RWPE2 (cell line): Measurements from ENCODE around the gene RASGRP1.

Source experiments
- ATAC-seq: fragments of 200-7000 bp; cut with Tn5 transposase; 3 replicates; pipeline ENCODE4 v1.9.1; 2021; ENCODE audit warnings: low read depth
- DNase-seq: peaks from one replicate; pipeline ENCODE4 v3.0.0-alpha.2; 2020; ENCODE audit warnings: low spot score
- H3K27ac ChIP-seq: fragments of 450-650 bp; 2 replicates; pipeline ENCODE4 v1.5.1; 2017; ENCODE audit warnings: mild to moderate bottlenecking; ENCODE audit not compliant: poor library complexity, severe bottlenecking
- H3K27me3 ChIP-seq: fragments of 250-450 bp; sonication (Bioruptor Pico); 2 replicates; pipeline ENCODE4 v1.5.1; 2021; ENCODE audit warnings: mild to moderate bottlenecking, moderate library complexity; ENCODE audit not compliant: insufficient read depth, poor library complexity, severe bottlenecking
- H3K36me3 ChIP-seq: fragments of 250-450 bp; sonication (Bioruptor Pico); 2 replicates; pipeline ENCODE4 v1.5.1; 2020; ENCODE audit warnings: low read depth, mild to moderate bottlenecking, moderate library complexity
- H3K4me1 ChIP-seq: fragments of 250-450 bp; sonication (Bioruptor Pico); 2 replicates; pipeline ENCODE4 v1.5.1; 2021; ENCODE audit warnings: mild to moderate bottlenecking, moderate library complexity; ENCODE audit not compliant: insufficient read depth, poor library complexity, severe bottlenecking
- H3K4me3 ChIP-seq: fragments of 250-450 bp; sonication (Bioruptor Pico); 2 replicates; pipeline ENCODE4 v1.5.1; 2021; ENCODE audit warnings: mild to moderate bottlenecking, moderate library complexity; ENCODE audit not compliant: severe bottlenecking
- H3K9me3 ChIP-seq: fragments of 250-450 bp; sonication (Bioruptor Pico); 2 replicates; pipeline ENCODE4 v1.5.1; 2021; ENCODE audit warnings: mild to moderate bottlenecking, moderate library complexity; ENCODE audit not compliant: severe bottlenecking
- TF ChIP-seq, protein P1 (sequence below): fragments of 450-650 bp; IDR thresholded peaks from one replicate; pipeline ENCODE4 v1.5.1; 2017; ENCODE audit warnings: mild to moderate bottlenecking, moderate library complexity; ENCODE audit not compliant: poor library complexity, severe bottlenecking

RASGRP1 gene

DNA sequence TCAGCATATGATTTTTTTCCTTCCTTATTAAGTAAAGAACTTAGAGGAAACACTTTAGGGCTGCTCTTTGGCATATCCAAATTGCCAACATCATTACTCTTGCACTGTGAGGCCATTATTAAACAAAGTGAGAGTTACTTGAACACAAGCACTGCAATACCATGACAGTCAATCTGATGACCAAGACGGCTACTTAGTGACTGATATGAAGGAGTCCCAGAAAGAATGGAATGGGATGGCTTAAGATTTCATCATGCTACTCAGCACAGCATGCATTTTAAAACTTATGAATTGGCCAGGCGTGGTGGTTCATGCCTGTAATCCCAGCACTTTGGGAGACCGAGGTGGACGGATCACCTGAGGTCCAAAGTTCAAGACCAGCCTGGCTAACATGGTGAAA, 55.5 kb downstream of the RASGRP1 start:
- no peak for DNase-seq
- Histone ChIP-seq H3K27ac (no peak overlapping the region), H3K4me3 (no peak overlapping the region), H3K9me3 (no peaks in the 10 kb centered on the region), H3K4me1 (no peaks in the 10 kb centered on the region), H3K36me3 (no peaks in the 10 kb centered on the region), H3K27me3 (peaks cover 4% of the 10 kb centered on the region)
- ATAC-seq: no peak
- TF ChIP-seq, protein P1, sequence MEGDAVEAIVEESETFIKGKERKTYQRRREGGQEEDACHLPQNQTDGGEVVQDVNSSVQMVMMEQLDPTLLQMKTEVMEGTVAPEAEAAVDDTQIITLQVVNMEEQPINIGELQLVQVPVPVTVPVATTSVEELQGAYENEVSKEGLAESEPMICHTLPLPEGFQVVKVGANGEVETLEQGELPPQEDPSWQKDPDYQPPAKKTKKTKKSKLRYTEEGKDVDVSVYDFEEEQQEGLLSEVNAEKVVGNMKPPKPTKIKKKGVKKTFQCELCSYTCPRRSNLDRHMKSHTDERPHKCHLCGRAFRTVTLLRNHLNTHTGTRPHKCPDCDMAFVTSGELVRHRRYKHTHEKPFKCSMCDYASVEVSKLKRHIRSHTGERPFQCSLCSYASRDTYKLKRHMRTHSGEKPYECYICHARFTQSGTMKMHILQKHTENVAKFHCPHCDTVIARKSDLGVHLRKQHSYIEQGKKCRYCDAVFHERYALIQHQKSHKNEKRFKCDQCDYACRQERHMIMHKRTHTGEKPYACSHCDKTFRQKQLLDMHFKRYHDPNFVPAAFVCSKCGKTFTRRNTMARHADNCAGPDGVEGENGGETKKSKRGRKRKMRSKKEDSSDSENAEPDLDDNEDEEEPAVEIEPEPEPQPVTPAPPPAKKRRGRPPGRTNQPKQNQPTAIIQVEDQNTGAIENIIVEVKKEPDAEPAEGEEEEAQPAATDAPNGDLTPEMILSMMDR: no peak

DNA sequence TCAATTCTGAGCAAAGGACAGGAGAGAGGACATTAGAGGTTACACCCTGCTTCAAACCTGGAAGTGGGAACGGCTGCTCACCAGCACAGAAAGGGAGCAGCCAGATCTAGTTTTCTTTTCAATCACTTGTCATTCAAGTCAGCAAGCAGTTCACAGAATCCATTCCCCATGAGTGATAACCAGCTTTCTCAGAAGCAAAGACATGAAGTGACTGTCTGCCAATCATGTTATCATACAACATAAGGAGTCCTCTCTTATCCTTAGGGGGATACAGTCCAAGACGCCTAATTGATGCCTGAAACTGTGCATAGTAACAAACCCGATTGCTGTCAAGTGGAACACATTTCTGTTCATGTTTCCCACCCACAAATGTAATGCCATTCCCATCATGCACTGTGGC, 56.0 kb downstream of the RASGRP1 start:
- Histone ChIP-seq H3K27me3 (peaks cover 4% of the 10 kb centered on the region), H3K4me3 (no peak overlapping the region), H3K4me1 (no peaks in the 10 kb centered on the region), H3K27ac (no peak overlapping the region), H3K36me3 (no peaks in the 10 kb centered on the region), H3K9me3 (no peaks in the 10 kb centered on the region)
- DNase-seq (no peak), ATAC-seq (no peak)
- TF ChIP-seq, protein P1: no peak

DNA sequence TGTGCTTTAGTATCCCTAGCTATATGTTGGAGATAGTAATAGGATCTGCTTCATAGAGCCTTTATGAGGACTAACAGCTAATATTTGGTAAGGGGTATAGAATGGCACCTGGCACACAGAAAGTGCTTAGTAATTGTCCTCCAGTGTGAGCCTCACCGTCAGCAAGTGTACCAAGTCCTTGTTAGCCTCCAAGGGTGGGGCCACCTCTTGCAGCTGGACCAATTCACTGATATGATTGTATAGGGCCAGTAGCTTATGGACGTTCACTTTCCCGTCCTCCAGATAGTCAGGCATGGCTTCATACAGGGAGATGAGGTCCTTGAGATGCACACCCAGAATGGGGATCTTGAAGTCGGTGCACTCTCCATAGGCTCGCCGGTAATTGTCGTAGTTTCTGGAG, 57.0 kb downstream of the RASGRP1 start:
- TF ChIP-seq, protein P1: no peak
- H3K4me1 ChIP-seq: no peaks in the 10 kb centered on the region
- no peaks in the 10 kb centered on the region for H3K36me3 ChIP-seq
- ATAC-seq: 0 out of 3 replicates have a peak, but pooled peaks have one; percentile 5
- DNase-seq: no peak
- no peak overlapping the region for H3K4me3 ChIP-seq
- H3K9me3 ChIP-seq: no peaks in the 10 kb centered on the region
- no peaks in the 10 kb centered on the region for H3K27me3 ChIP-seq
- H3K27ac ChIP-seq: no peak overlapping the region

DNA sequence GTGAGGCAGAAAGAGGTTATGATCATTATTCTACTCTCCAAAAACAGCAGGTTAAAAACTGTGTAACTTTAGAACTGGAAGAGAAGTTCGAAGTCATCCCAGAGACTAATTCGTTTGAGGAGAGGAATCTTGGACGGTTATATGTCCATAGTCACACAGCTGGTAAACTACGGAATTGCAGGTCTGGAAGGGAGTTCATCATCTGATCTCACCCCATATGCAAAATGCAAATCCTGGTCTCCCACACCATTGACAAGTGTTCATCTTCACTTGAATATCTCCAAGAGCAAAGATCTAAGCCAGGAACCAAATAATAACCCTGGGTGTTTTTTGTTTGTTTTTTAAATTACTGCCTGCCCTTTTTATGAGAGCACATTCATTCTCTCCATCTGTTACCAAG, 57.6 kb downstream of the RASGRP1 start:
- DNase-seq: no peak
- H3K27ac ChIP-seq: no peak overlapping the region
- TF ChIP-seq, protein P1: no peak
- H3K4me1 ChIP-seq: no peaks in the 10 kb centered on the region
- ATAC-seq: no peak
- H3K36me3 ChIP-seq: no peaks in the 10 kb centered on the region
- H3K4me3 ChIP-seq: no peak overlapping the region
- H3K9me3 ChIP-seq: no peaks in the 10 kb centered on the region
- no peaks in the 10 kb centered on the region for H3K27me3 ChIP-seq

DNA sequence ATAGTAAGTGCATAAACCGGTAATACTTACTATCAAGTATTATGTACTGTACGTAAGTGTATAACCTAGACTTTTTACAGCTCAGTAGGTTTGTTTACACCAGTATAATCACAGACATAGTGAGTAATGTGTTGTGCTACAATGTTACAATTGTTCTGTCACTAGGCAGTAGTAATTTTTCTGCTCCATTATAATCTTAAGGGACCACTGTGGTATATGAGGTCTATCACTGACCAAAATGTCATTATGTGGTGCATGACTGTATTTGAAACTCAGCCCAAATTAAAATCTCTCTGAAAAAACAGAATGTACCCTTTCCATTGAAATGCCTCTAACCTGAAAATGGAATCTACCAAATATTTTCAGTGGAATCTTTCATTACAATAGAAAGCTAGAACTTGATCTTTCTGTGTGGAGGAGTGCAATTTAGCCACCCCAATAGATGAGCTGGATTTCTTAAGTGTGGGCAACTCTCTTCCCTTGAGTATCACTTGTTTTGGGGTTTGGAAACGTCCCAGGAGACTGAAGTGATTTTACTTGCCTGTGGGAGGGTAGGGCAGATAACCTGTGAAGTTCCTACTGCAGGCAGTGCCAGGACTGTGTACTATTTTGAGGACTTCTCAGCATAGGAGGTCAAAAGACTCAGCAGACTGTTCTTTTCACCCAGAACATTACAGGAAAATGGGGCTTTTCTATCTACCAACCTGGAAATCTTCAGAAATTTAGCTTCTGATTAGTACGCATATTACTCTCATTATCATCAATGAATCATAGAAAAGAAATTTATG, 59.7 kb downstream of the RASGRP1 start:
- H3K27me3 ChIP-seq: no peaks in the 10 kb centered on the region
- H3K9me3 ChIP-seq: no peaks in the 10 kb centered on the region
- no peaks in the 10 kb centered on the region for H3K4me1 ChIP-seq
- no peak overlapping the region for H3K4me3 ChIP-seq
- H3K27ac ChIP-seq: no peak overlapping the region
- H3K36me3 ChIP-seq: no peaks in the 10 kb centered on the region
- TF ChIP-seq, protein P1: no peak
- no peak for DNase-seq
- ATAC-seq: no peak
